Nephron progenitor cell (in vitro differentiated cells): ENCODE results near the gene PRKAG3.

ENCODE experiments used
- DNase-seq: peaks from one replicate; pipeline ENCODE4 v3.0.0; 2021
- H3K27ac Mint-ChIP-seq: 2 replicates; pipeline ENCODE4 v1.8.0; 2021; ENCODE audit warnings: mild to moderate bottlenecking, moderate library complexity, mixed read lengths
- H3K27me3 Mint-ChIP-seq: 2 replicates; pipeline ENCODE4 v1.8.0; 2021; ENCODE audit warnings: mild to moderate bottlenecking, low read depth, mixed read lengths; ENCODE audit not compliant: poor library complexity
- H3K36me3 Mint-ChIP-seq: 2 replicates; pipeline ENCODE4 v1.8.0; 2021; ENCODE audit warnings: low read depth, mixed read lengths
- H3K4me1 Mint-ChIP-seq: 2 replicates; pipeline ENCODE4 v1.8.0; 2021; ENCODE audit warnings: mixed read lengths
- H3K4me3 Mint-ChIP-seq: 2 replicates; pipeline ENCODE4 v1.8.0; 2021; ENCODE audit warnings: mild to moderate bottlenecking, moderate library complexity, mixed read lengths
- H3K9me3 Mint-ChIP-seq: 2 replicates; pipeline ENCODE4 v1.8.0; 2021; ENCODE audit warnings: mild to moderate bottlenecking, moderate library complexity, mixed read lengths
- CTCF ChIP-seq: fragments of 200-600 bp; sonication (generic); IDR thresholded peaks from 2 replicates; pipeline ENCODE4 v1.5.0; 2021; ENCODE audit warnings: antibody characterized with exemption

Gene PRKAG3

GRCh38 chr2:218799990-218800389, 31.6 kb downstream of the PRKAG3 start:
- Mint-ChIP-seq H3K9me3 (peaks cover 14% of the 10 kb centered on the region), H3K4me1 (peaks cover 22% of the 10 kb centered on the region), H3K36me3 (peaks cover 10% of the 10 kb centered on the region), H3K27me3 (no peaks in the 10 kb centered on the region), H3K4me3 (no peak overlapping the region), H3K27ac (no peak overlapping the region)
- TF ChIP-seq CTCF: no peak
- no peak for DNase-seq

GRCh38 chr2:218798767-218799504, 32.7 kb downstream of the PRKAG3 start:
- TF ChIP-seq CTCF: no peak
- no peak for DNase-seq
- H3K4me3 Mint-ChIP-seq: no peak overlapping the region
- H3K36me3 Mint-ChIP-seq: peaks cover under 1% of the 10 kb centered on the region
- peak overlapping the region; percentile 24 for H3K27ac Mint-ChIP-seq
- no peaks in the 10 kb centered on the region for H3K27me3 Mint-ChIP-seq
- H3K9me3 Mint-ChIP-seq: peaks cover 3% of the 10 kb centered on the region
- peaks cover 20% of the 10 kb centered on the region for H3K4me1 Mint-ChIP-seq

- Mint-ChIP-seq H3K27ac (no peak overlapping the region), H3K36me3 (no peaks in the 10 kb centered on the region), H3K4me3 (no peak overlapping the region), H3K27me3 (no peaks in the 10 kb centered on the region), H3K4me1 (peaks cover 13% of the 10 kb centered on the region), H3K9me3 (no peaks in the 10 kb centered on the region)
- no peak for DNase-seq
- no peak for TF ChIP-seq CTCF
Measured at GRCh38 chr2:218796691-218797090, 34.9 kb downstream of the PRKAG3 start.

- H3K36me3 Mint-ChIP-seq: no peaks in the 10 kb centered on the region
- no peaks in the 10 kb centered on the region for H3K4me1 Mint-ChIP-seq
- no peaks in the 10 kb centered on the region for H3K9me3 Mint-ChIP-seq
- H3K27ac Mint-ChIP-seq: no peak overlapping the region
- DNase-seq: no peak
- H3K27me3 Mint-ChIP-seq: no peaks in the 10 kb centered on the region
- no peak overlapping the region for H3K4me3 Mint-ChIP-seq
- no peak for TF ChIP-seq CTCF
Measured at GRCh38 chr2:218792433-218792832, 39.2 kb downstream of the PRKAG3 start.

- Mint-ChIP-seq H3K36me3 (peaks cover 2% of the 10 kb centered on the region), H3K27me3 (peaks cover 13% of the 10 kb centered on the region), H3K4me1 (no peaks in the 10 kb centered on the region), H3K4me3 (no peak overlapping the region), H3K9me3 (no peaks in the 10 kb centered on the region), H3K27ac (no peak overlapping the region)
- no peak for DNase-seq
- TF ChIP-seq CTCF: no peak
Measured at GRCh38 chr2:218788529-218789255, 42.9 kb downstream of the PRKAG3 start.
